ENCODE data around the gene KCNN1.
A peak's percentile ranks its signal among the peaks of the same experiment; 100 is the strongest.

Gene KCNN1

DNA sequence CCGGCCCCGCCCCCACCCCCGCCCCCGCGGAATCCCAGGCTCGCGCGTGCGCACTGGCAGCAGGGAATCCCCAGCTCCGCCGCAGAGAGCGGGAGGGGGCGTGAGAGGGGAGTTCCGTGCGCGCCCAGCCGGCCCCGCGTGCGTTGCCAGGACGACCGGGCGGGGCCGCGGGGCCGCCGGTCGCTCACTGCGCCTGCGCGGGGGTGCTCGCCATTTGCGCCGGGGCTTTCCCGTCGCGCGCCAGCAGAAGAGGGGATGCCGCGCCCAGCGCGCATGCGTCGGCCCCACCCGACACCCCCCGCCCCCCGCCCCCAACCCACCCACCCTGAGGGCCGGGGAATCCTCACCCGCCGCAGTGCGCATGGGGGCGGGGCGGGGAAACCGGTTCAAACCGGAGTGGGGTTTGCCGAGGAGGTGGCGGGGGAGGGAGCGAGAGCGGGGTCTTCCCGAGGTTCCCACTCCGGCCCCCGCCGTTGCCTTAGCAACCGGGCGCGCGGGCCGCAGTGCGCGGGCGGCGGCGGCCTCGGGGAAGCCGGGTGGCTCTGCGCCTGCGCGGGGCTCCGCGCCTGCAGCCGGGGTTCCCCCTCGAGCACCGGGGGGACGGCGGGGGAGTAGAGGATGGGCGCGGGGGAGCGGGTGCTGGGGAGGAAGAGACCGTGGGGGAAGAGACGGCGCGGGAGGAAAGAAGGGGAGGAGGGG lies 18.9 kb upstream of the KCNN1 start:
- peak; percentile 80 for DNase-seq (ENCODE audit: low read depth)

GRCh38 chr19:17948514-17948900 lies 18.4 kb upstream of the KCNN1 start:
- no peak for DNase-seq (ENCODE audit: low read depth)

DNA sequence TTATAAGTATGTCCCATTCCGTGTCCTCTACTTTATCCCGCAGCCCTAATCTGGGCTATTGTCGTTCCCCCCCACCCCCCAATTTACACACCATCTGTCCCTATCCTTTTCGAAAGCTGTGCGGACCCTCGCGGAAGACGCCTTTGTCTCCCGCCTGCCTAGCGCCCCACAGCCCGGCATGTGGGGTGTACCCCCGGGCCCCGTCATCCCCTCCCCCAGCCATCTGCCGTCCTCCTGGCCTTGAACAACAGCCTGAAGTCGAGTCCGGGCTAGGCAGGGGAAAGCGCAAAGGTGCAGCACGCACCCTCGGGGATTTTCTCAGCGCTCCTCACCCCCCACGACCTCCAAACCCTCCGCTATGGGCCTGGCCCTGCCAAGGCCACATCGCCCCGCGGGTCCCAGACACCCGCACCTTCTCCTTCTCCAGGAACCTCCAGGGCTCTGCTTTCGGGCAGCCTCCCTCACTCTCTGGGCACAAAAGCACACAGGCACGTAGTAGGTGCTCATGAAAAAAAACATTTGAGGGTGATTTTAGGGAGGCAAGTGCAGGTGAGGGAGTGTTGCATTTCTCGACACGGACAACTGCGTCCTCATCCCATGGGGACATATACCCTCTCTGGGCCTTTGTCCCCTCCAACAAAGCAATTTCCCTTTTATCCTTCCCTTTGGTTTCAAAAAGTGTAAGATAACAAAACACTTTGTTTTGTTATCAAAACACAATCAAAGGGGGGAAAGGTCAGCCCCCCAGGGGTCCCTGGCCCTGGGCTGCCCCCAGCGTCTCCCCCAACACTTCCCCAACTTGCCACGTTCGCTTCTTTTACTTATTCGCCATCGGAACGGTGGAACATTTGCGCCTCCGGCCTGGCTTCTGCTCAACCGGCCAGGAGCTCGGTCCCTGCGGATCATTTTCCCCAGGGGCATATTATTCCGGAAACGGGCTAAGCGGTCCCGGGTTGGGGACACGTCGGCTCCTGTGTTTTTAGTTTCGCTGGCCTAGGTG lies 17.7 kb upstream of the KCNN1 start:
- no peak for DNase-seq (ENCODE audit: low read depth)

DNA sequence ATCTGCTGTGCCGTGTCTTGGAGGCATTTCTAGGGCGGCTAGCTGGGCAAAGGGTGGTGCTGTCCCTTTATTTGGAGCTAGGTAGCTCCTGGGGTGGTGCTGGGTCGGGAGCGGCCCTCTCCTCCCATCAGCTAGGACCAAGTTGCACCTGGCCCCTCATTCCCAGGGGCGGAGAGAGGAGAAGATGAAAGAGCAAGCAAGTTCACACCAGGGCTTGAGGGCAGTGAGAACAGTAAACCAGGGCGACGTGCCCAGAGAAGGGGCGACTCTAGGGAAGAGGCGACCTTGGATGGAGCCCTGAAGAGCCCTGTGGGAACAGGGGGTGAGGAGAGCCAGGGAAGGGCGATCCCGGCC lies 17.0 kb upstream of the KCNN1 start:
- no peak for DNase-seq (ENCODE audit: low read depth)

- DNase-seq (ENCODE audit: low read depth) = no peak
Observed at GRCh38 chr19:17950310-17951156, 16.4 kb upstream of the KCNN1 start.

GRCh38 chr19:17951157-17951989 lies 15.5 kb upstream of the KCNN1 start:
- DNase-seq (ENCODE audit: low read depth) = no peak

GRCh38 chr19:17951990-17952976 lies 14.6 kb upstream of the KCNN1 start:
- DNase-seq (ENCODE audit: low read depth) = no peak

DNA sequence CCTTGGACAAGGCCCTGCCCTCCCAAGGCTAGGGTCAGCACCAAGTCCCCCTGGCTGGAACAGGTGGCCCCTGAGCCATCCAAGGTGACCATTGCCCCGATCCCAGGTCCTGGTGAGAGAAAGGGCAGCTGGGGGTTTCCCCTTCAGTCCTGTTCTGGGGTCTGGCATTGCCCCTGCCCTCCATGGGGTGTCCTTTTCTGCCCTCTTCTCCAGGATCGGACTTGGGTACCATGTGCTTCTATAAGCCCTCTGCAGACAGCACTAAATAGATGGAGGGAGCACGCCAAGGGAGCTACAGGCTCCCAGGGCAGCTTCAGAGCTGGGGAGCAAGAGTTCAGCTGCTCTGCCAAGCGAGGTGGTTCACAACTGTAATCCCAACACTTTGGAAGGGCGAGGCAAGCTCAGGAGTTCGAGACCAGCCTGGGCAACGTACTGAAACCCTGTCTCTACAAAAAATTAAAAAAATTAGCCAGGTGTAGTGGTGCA lies 13.5 kb upstream of the KCNN1 start:
- no peak for DNase-seq (ENCODE audit: low read depth)

GRCh38 chr19:17953869-17954268 lies 13.0 kb upstream of the KCNN1 start:
- no peak for DNase-seq (ENCODE audit: low read depth)

DNA sequence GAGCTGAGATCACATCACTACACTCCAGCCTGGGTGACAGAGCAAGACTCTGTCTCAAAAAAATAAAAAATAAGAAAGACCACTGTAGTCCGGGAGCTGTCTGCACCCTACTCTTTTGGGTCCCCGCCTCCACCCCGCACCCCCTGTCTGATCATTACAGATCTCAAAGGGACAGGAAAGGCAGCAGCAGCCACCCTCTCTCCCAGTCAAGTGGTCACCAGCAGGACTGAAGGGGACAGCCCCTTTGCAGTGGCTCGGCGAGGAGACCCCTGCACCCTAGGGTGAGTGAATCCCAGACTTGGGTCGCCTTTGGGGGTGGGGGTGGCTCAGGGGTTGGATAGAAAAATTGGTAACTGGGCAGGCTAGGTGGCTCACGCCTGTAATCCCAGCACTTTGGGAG lies 12.5 kb upstream of the KCNN1 start:
- no peak for DNase-seq (ENCODE audit: low read depth)

DNA sequence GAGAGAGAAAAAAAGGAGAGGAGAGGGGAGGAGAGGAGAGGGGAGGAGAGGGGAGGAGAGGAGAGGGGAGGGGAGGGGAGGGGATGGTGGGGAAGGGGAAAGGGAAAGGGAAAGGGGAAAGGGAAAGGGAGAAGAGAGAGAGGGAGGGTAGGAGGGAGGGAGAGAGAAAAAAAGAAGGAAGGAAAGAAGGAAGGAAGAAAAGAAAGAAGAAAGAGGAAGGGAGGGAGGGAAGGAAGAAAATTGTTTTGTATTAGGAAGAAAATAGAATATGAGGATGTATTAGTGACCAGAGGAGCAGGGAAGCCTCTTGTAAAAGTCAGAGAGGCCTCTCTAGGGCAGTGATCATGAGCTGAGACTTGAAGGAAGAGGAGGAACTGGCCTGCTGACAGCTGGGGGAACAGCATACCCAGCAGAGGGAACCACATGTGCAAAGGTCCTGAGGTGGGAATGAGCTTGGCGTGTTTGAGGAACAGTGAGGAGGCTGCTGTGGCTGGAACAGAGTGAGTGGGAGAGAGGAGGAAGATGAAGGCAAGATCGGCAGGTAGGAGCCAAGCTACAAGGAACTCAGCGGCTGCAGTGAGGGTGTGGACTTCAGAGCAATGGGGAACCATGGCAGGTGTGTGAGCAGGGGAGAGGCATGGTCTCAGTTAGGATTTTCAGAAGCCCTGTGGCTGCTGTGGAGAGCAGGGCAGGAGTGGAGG lies 9.6 kb upstream of the KCNN1 start:
- no peak for DNase-seq (ENCODE audit: low read depth)

GRCh38 chr19:17957885-17958284 lies 9.0 kb upstream of the KCNN1 start:
- no peak for DNase-seq (ENCODE audit: low read depth)

DNA sequence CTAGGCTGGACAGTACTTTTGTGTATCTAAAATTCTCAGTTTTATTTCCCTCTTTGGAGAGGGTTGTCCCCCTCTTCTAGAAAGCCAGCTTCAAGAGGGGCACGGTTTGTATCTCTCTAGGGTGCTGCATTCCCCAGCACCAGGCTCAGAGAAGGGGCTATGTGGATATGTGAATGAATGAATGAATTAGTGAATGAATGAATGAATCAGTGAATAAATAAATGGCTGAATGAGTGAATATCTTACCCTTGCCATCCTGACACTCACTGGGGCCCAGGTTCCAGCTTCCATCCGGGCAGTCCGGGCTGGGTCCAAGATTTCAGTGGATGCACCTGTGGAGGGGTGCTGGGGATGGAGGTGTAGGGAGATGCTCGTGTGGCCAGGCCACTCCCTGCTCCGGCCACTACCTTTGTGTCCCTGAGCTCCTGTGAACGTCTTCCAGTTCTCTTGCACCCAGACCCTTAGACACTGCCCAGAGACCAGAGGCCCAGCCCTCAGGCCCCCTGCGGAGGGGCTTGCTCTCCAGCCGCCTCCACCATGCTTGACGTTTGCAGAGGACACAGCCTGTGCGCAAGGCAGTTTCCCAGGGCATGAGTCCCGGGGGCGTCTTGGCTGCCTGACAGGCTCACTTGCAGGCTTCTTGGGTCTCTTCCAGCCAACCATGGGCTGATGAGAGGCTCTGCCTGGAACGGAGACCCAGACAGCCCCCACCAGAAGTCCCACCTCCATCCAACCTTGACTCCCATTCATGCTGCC lies 2.8 kb upstream of the KCNN1 start:
- no peak for DNase-seq (ENCODE audit: low read depth)

GRCh38 chr19:17965370-17966128 lies 1.4 kb upstream of the KCNN1 start:
- DNase-seq (ENCODE audit: low read depth) = no peak

- no peak for DNase-seq (ENCODE audit: low read depth)
Observed at GRCh38 chr19:17966129-17966483, 801 bp upstream of the KCNN1 start.

DNA sequence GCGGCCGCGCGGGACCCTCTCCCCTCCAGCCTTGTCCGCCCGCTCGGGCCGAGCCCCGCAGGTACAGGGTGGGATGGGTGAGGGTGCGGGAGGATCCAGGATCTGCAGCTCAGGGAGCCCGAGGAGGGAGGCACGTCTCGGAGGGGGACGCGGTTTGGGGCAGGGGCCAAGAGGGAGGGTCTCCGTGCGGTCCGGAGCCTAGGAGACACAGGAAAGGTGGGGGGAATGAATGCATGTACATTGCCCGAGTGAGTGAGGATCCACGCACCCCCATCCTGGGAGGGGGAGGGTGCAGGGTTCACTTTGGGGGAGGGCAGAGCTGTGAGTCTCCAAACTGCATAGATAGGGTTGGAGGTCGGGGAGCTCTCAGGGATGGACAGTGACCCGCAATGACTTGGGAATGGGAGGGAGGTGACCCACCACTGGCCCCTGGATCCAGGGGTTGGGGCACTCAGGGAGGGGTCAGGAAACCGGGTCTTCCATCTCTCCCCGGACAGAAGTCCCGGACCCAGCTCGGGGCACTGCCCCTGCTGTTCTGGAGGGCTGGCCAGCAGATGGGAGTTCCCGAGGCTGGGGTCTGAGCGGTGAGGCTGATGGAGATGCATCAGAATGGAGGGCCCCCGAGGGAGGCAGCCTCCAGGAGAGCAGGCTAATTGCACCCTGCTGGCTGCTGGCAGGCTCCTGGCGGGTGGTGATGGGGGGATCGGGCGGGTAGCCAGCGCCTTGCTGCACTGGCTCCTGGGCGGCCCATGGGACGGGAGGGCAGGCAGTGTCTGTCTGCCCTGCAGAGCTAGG lies 547 bp downstream of the KCNN1 start:
- no peak for DNase-seq (ENCODE audit: low read depth)

DNA sequence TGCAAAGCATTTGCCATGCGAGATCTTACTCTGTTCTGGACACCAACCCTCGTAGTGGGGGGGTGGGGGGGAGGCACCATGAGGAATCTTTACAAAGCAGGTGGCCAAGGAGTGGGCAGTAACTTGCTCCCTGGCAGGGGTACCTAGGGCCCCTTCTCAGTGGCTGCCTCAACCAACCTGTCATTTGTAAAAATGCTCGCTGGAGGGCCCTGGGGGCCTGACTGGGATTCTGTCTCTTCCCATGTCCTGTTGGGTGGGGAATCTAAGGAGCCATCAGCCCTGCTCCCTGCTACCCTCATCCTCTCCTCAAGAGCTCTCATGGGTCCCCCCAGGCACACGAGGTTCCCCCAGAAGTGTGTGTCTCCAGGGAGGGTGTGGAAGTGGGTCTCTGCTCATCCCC lies 1.5 kb downstream of the KCNN1 start:
- no peak for DNase-seq (ENCODE audit: low read depth)

Measured in stimulated activated CD8-positive, alpha-beta memory T cell treated with anti-CD3 and anti-CD28 coated beads, Interleukin-15, amount 100 ng/mL, for 1 hour (primary cell).